Measurements from ENCODE around the gene ALK. TPM values are rescaled to one million over a fixed set of nuclear protein-coding genes. Genes with fewer than 3 reads are reported as not detected.

ALK gene
- total and polyA plus RNA-seq, 2 experiments from 2014 or later: 0.35 TPM; not detected in 1

GRCh38 chr2:29834036-29834540 lies 87.3 kb downstream of the ALK start (continued):
- TF ChIP-seq ZNF462 (CRISPR knock-in tag; IDR thresholded peaks at IDR 0.05) (no peak), ZNF331 (CRISPR knock-in tag; IDR thresholded peaks at IDR 0.05; ENCODE audit: low read depth) (no peak), EZH2phosphoT487 (IDR thresholded peaks at IDR 0.05; ENCODE audit: unreplicated experiment) (no peak)

GRCh38 chr2:29831560-29831959 lies 89.8 kb downstream of the ALK start:
- Mint-ChIP-seq H3K27me3 (ENCODE audit: insufficient read depth, low read depth, poor library complexity) (no peaks in the 10 kb centered on the region), H3K27ac (no peak overlapping the region), H3K9me3 (peaks cover 22% of the 10 kb centered on the region), H3K4me3 (no peak overlapping the region), H3K4me1 (no peaks in the 10 kb centered on the region), H3K36me3 (ENCODE audit: low read depth) (no peaks in the 10 kb centered on the region)
- Histone ChIP-seq H3F3A (replicated peaks; ENCODE audit: low read depth) (no peaks in the 10 kb centered on the region), H4K20me1 (replicated peaks; ENCODE audit: insufficient read depth) (no peaks in the 10 kb centered on the region), H3K79me2 (replicated peaks; ENCODE audit: insufficient read depth) (no peaks in the 10 kb centered on the region), H2AFZ (no peak overlapping the region), H3K4me2 (no peak overlapping the region), H3K27me3 (ENCODE audit: insufficient read depth) (no peaks in the 10 kb centered on the region), H3K27ac (ENCODE audit: low read depth) (no peak overlapping the region), H3K4me3 (no peak overlapping the region), H3K9me2 (ENCODE audit: insufficient read depth) (peaks cover 7% of the 10 kb centered on the region), H3K4me1 (ENCODE audit: insufficient read depth) (no peaks in the 10 kb centered on the region), H3K36me3 (ENCODE audit: insufficient read depth) (no peaks in the 10 kb centered on the region; the same call in 1 of the 2 replicates)
- DNase-seq (ENCODE audit: low spot score) (no peak), ATAC-seq (no peak)
- TF ChIP-seq EZH2 (IDR thresholded peaks at IDR 0.05; ENCODE audit: low read depth, unreplicated experiment) (no peak), ETS1 (IDR thresholded peaks at IDR 0.05) (no peak), ZNF462 (CRISPR knock-in tag; IDR thresholded peaks at IDR 0.05) (no peak), CREB1 (CRISPR knock-in tag; IDR thresholded peaks at IDR 0.05; ENCODE audit: low read depth) (no peak)
